ENCODE data around the gene SAMD5.

SAMD5 gene

GRCh38 chr6:147549531-147549930 is 41.0 kb downstream of the SAMD5 start:
- TF ChIP-seq CTCF (IDR thresholded peaks at IDR 0.05; ENCODE audit: low read length, missing control alignments): no peak
- no peak for DNase-seq (ENCODE audit: low read depth)
- no peak overlapping the region for H3K4me3 ChIP-seq (replicated peaks; ENCODE audit: low read depth, low read length)

- DNase-seq (ENCODE audit: low read depth): no peak
Observed at GRCh38 chr6:147551976-147552375, 43.5 kb downstream of the SAMD5 start.

DNA sequence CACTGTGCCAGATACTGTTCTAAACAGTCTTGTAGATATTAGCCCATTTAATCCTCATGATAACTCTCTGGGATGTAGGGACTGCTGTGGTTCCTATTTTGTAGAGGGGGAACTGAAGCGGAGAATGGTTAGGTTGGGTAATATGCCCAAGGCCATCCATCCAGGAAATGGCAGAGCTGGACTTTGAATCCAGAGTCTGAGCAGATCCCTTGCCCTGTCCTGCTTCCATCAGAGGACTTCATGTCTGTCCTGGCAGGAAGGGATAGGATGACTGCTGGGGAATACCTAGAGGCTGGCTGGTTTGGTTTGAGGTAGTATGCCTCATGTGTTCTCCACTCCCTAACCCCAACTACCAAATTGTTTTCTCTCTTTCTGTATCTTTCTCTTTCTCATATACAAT is 44.6 kb downstream of the SAMD5 start:
- no peak for TF ChIP-seq CTCF (IDR thresholded peaks at IDR 0.05; ENCODE audit: low read length, missing control alignments)
- no peak for DNase-seq (ENCODE audit: low read depth)
- no peak overlapping the region for H3K4me3 ChIP-seq (replicated peaks; ENCODE audit: low read depth, low read length)

More at GRCh38 chr6:147551976-147552375, 43.5 kb downstream of the SAMD5 start:
- H3K4me3 ChIP-seq (replicated peaks; ENCODE audit: low read depth, low read length): no peak overlapping the region
- TF ChIP-seq CTCF (IDR thresholded peaks at IDR 0.05; ENCODE audit: low read length, missing control alignments): no peak

DNA sequence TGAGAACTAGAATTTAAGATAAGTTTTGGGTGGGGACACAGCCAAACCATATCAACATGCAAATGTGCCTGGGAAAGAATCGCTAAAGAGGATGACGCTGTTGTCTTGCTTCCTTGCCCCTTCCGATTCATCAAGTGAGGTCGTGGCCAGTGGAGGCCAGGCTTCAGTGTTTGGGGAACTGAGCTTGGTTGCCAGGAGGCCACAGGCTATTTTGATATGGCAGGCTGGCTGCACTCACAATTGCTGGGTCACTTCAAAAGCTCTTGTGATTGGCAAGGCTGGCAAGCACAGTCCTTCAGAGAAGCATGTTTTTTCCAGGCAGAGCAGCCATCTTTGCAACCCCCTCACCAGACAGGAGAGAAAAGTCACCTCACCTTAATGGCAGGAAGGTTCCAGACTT is 45.8 kb downstream of the SAMD5 start:
- no peak for DNase-seq (ENCODE audit: low read depth)
- no peak for TF ChIP-seq CTCF (IDR thresholded peaks at IDR 0.05; ENCODE audit: low read length, missing control alignments)
- H3K4me3 ChIP-seq (replicated peaks; ENCODE audit: low read depth, low read length): no peak overlapping the region

DNA sequence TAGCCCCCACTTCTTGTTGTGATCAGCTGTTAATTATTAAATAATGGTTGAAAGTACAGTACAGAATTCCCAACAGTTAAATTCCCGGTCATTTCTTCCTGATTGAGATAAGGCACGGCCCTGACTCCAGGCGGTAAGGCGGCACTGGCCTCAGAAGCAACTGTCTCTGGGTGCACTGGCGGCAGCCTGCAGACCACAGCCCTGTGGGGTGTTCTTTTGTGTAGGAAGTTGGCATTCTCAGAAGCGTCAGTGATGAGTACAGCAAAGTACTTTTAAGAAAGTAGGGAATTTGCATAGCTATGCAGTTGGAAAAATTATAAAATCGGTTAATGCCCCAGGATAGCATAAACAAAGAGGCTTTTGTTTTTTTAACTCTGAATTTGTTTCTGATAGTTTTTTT is 50.5 kb downstream of the SAMD5 start:
- no peak for TF ChIP-seq CTCF (IDR thresholded peaks at IDR 0.05; ENCODE audit: low read length, missing control alignments)
- no peak for DNase-seq (ENCODE audit: low read depth)
- H3K4me3 ChIP-seq (replicated peaks; ENCODE audit: low read depth, low read length): no peak overlapping the region

GRCh38 chr6:147560670-147561069 is 52.2 kb downstream of the SAMD5 start:
- TF ChIP-seq CTCF (IDR thresholded peaks at IDR 0.05; ENCODE audit: low read length, missing control alignments): no peak
- no peak overlapping the region for H3K4me3 ChIP-seq (replicated peaks; ENCODE audit: low read depth, low read length)
- DNase-seq (ENCODE audit: low read depth): no peak

DNA sequence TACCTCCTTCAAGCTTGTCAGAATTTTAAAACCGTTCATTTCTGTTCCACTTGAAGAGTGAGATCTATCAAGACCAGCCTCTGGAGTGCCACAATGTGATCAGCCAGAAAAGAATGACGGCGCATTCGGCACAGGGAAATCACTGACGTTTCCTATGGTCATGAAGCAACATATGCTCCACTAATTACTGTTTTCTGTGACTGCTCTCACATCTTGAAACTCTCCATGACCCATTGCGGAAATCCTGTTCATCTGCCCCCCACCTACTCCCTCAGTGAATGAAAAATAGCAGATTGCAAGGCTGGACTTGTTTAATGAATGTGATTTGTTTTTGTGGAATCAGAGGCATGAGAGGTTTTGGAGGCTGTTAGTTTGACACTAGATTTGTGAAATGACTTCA is 53.2 kb downstream of the SAMD5 start:
- TF ChIP-seq CTCF (IDR thresholded peaks at IDR 0.05; ENCODE audit: low read length, missing control alignments): no peak
- H3K4me3 ChIP-seq (replicated peaks; ENCODE audit: low read depth, low read length): no peak overlapping the region
- DNase-seq (ENCODE audit: low read depth): no peak
